ENCODE results near the gene KCNQ2. TPM values are rescaled to one million over a fixed set of nuclear protein-coding genes. Genes with fewer than 3 reads are reported as not detected.

KCNQ2 gene
- total RNA-seq, 1 experiment from 2014 or later: 0.38 TPM

GRCh38 chr20:63413323-63413722 is 59.1 kb downstream of the KCNQ2 start:
- no TSS peak for BruUV-seq (replicated peaks)
- no peak for DNase-seq
- H3K9me3 Mint-ChIP-seq (ENCODE audit: low read depth, unreplicated experiment): no peaks in the 10 kb centered on the region
- TF ChIP-seq CTCF (IDR thresholded peaks at IDR 0.05; ENCODE audit: unreplicated experiment): no peak
- CTCF ChIA-PET: interaction anchor here (0.6 kb wide), 1 partner anchor 89 kb away, joined by 6 read pairs; no protein-coding TSS in a partner anchor
- H3K4me1 Mint-ChIP-seq (ENCODE audit: low read depth, unreplicated experiment): no peaks in the 10 kb centered on the region
- peaks cover 80% of the 10 kb centered on the region for H3K27me3 Mint-ChIP-seq (ENCODE audit: unreplicated experiment)
- intact Hi-C loops (cut with micrococcal nuclease; ENCODE audit: unreplicated experiment): no loop called here
- H3K27ac Mint-ChIP-seq (ENCODE audit: unreplicated experiment): no peak overlapping the region
- H3K36me3 Mint-ChIP-seq (ENCODE audit: insufficient read depth, unreplicated experiment): no peaks in the 10 kb centered on the region
- H3K4me3 Mint-ChIP-seq (ENCODE audit: low read depth, unreplicated experiment): no peak overlapping the region

GRCh38 chr20:63412889-63413288 is 59.6 kb downstream of the KCNQ2 start:
- H3K4me1 Mint-ChIP-seq (ENCODE audit: low read depth, unreplicated experiment): no peaks in the 10 kb centered on the region
- no peak for TF ChIP-seq CTCF (IDR thresholded peaks at IDR 0.05; ENCODE audit: unreplicated experiment)
- H3K27me3 Mint-ChIP-seq (ENCODE audit: unreplicated experiment): peaks cover 76% of the 10 kb centered on the region
- H3K4me3 Mint-ChIP-seq (ENCODE audit: low read depth, unreplicated experiment): no peak overlapping the region
- CTCF ChIA-PET: interaction anchor here (0.6 kb wide), 1 partner anchor 89 kb away, joined by 6 read pairs; no protein-coding TSS in a partner anchor
- no TSS peak for BruUV-seq (replicated peaks)
- intact Hi-C loops (cut with micrococcal nuclease; ENCODE audit: unreplicated experiment): no loop called here
- H3K36me3 Mint-ChIP-seq (ENCODE audit: insufficient read depth, unreplicated experiment): no peaks in the 10 kb centered on the region
- H3K9me3 Mint-ChIP-seq (ENCODE audit: low read depth, unreplicated experiment): no peaks in the 10 kb centered on the region
- H3K27ac Mint-ChIP-seq (ENCODE audit: unreplicated experiment): no peak overlapping the region
- DNase-seq: no peak

GRCh38 chr20:63411898-63412631 is 60.4 kb downstream of the KCNQ2 start:
- intact Hi-C loops (cut with micrococcal nuclease; ENCODE audit: unreplicated experiment): no loop called here
- Mint-ChIP-seq H3K27ac (ENCODE audit: unreplicated experiment) (no peak overlapping the region), H3K4me3 (ENCODE audit: low read depth, unreplicated experiment) (no peak overlapping the region), H3K4me1 (ENCODE audit: low read depth, unreplicated experiment) (no peaks in the 10 kb centered on the region), H3K9me3 (ENCODE audit: low read depth, unreplicated experiment) (no peaks in the 10 kb centered on the region), H3K27me3 (ENCODE audit: unreplicated experiment) (peaks cover 68% of the 10 kb centered on the region), H3K36me3 (ENCODE audit: insufficient read depth, unreplicated experiment) (no peaks in the 10 kb centered on the region)
- BruUV-seq (replicated peaks): no TSS peak
- CTCF ChIA-PET: no interaction called here
- no peak for DNase-seq
- no peak for TF ChIP-seq CTCF (IDR thresholded peaks at IDR 0.05; ENCODE audit: unreplicated experiment)

GRCh38 chr20:63411151-63411897 is 61.1 kb downstream of the KCNQ2 start:
- intact Hi-C loops (cut with micrococcal nuclease; ENCODE audit: unreplicated experiment): no loop called here
- DNase-seq: no peak
- Mint-ChIP-seq H3K9me3 (ENCODE audit: low read depth, unreplicated experiment) (no peaks in the 10 kb centered on the region), H3K36me3 (ENCODE audit: insufficient read depth, unreplicated experiment) (no peaks in the 10 kb centered on the region), H3K4me1 (ENCODE audit: low read depth, unreplicated experiment) (no peaks in the 10 kb centered on the region), H3K27me3 (ENCODE audit: unreplicated experiment) (peaks cover 65% of the 10 kb centered on the region), H3K4me3 (ENCODE audit: low read depth, unreplicated experiment) (no peak overlapping the region), H3K27ac (ENCODE audit: unreplicated experiment) (no peak overlapping the region)
- CTCF ChIA-PET: interaction anchor here (0.6 kb wide), 2 partner anchors 58 to 102 kb away, joined by 3 to 10 read pairs; no protein-coding TSS in a partner anchor
- no peak for TF ChIP-seq CTCF (IDR thresholded peaks at IDR 0.05; ENCODE audit: unreplicated experiment)
- BruUV-seq (replicated peaks): no TSS peak
